ENCODE results near the gene USP36. TPM values are rescaled to one million over a fixed set of nuclear protein-coding genes. Genes with fewer than 3 reads are reported as not detected.
A peak's percentile ranks its signal among the peaks of the same experiment; 100 is the strongest.

Gene USP36
- total RNA-seq, 2 donors from 2014 or later = 57.1 to 62.5 TPM

- Histone ChIP-seq H3K36me3 (ENCODE audit: control insufficient read depth, insufficient read depth, low read length) (peaks cover 84% of the 10 kb centered on the region), H3K27me3 (ENCODE audit: control insufficient read depth, insufficient read depth, low read length, poor library complexity, severe bottlenecking) (no peaks in the 10 kb centered on the region), H3K27ac (ENCODE audit: low read depth, low read length) (no peak overlapping the region), H3K9me3 (ENCODE audit: control insufficient read depth, low read length) (no peaks in the 10 kb centered on the region), H3K9ac (ENCODE audit: extremely low read depth, low read length, poor library complexity, severe bottlenecking) (no peak overlapping the region), H3K4me3 (ENCODE audit: low read length) (no peak overlapping the region), H3K4me1 (ENCODE audit: control insufficient read depth, insufficient read depth, low read length) (no peaks in the 10 kb centered on the region)
- Mint-ChIP-seq H3K36me3 (ENCODE audit: low read depth) (peaks cover 75% of the 10 kb centered on the region), H3K27me3 (ENCODE audit: insufficient read depth) (no peaks in the 10 kb centered on the region), H3K9me3 (no peaks in the 10 kb centered on the region), H3K4me3 (no peak overlapping the region), H3K4me1 (no peaks in the 10 kb centered on the region), H3K27ac (no peak overlapping the region)
- DNase-seq = no peak
- TF ChIP-seq CTCF (conservative IDR thresholded peaks at IDR 0.05) = no peak
- WGBS, 2 experiments (ENCODE audit: insufficient coverage in 1 of 2, insufficient read length in 1 of 2) = 85 to 100% methylated on average over 1 of the region's 4 CpGs
Measured at GRCh38 chr17:78808163-78808562, 32.5 kb downstream of the USP36 start.

GRCh38 chr17:78806451-78806850, 34.2 kb downstream of the USP36 start:
- H3K36me3 ChIP-seq (ENCODE audit: control insufficient read depth, insufficient read depth, low read length) = peaks cover 80% of the 10 kb centered on the region
- 91 to 92% methylated on average over 6 to 9 of the region's 9 CpGs for WGBS, 2 experiments (ENCODE audit: insufficient coverage in 1 of 2, insufficient read length in 1 of 2)

GRCh38 chr17:78805301-78805700, 35.3 kb downstream of the USP36 start:
- Histone ChIP-seq H3K36me3 (ENCODE audit: control insufficient read depth, insufficient read depth, low read length) (peaks cover 68% of the 10 kb centered on the region), H3K27ac (ENCODE audit: low read depth, low read length) (no peak overlapping the region), H3K4me1 (ENCODE audit: control insufficient read depth, insufficient read depth, low read length) (no peaks in the 10 kb centered on the region), H3K27me3 (ENCODE audit: control insufficient read depth, insufficient read depth, low read length, poor library complexity, severe bottlenecking) (no peaks in the 10 kb centered on the region), H3K9ac (ENCODE audit: extremely low read depth, low read length, poor library complexity, severe bottlenecking) (no peak overlapping the region), H3K4me3 (ENCODE audit: low read length) (no peak overlapping the region), H3K9me3 (ENCODE audit: control insufficient read depth, low read length) (no peaks in the 10 kb centered on the region)
- H3K4me3 Mint-ChIP-seq = no peak overlapping the region
- 93 to 96% methylated on average over 10 to 14 of the region's 14 CpGs for WGBS, 2 experiments (ENCODE audit: insufficient coverage in 1 of 2, insufficient read length in 1 of 2)
- no peaks in the 10 kb centered on the region for H3K4me1 Mint-ChIP-seq
- DNase-seq = no peak
- no peaks in the 10 kb centered on the region for H3K27me3 Mint-ChIP-seq (ENCODE audit: insufficient read depth)
- peaks cover 70% of the 10 kb centered on the region for H3K36me3 Mint-ChIP-seq (ENCODE audit: low read depth)
- H3K9me3 Mint-ChIP-seq = no peaks in the 10 kb centered on the region
- peak overlapping the region; percentile 76 for H3K27ac Mint-ChIP-seq
- TF ChIP-seq CTCF (conservative IDR thresholded peaks at IDR 0.05) = no peak

More at GRCh38 chr17:78806451-78806850, 34.2 kb downstream of the USP36 start:
- H3K27ac ChIP-seq (ENCODE audit: low read depth, low read length) = no peak overlapping the region
- H3K4me1 ChIP-seq (ENCODE audit: control insufficient read depth, insufficient read depth, low read length) = no peaks in the 10 kb centered on the region
- no peak overlapping the region for H3K4me3 Mint-ChIP-seq
- H3K27ac Mint-ChIP-seq = peak overlapping the region; percentile 76
- no peak overlapping the region for H3K4me3 ChIP-seq (ENCODE audit: low read length)
- H3K27me3 Mint-ChIP-seq (ENCODE audit: insufficient read depth) = no peaks in the 10 kb centered on the region
- TF ChIP-seq CTCF (conservative IDR thresholded peaks at IDR 0.05) = no peak
- peaks cover 74% of the 10 kb centered on the region for H3K36me3 Mint-ChIP-seq (ENCODE audit: low read depth)
- no peaks in the 10 kb centered on the region for H3K9me3 Mint-ChIP-seq
- H3K27me3 ChIP-seq (ENCODE audit: control insufficient read depth, insufficient read depth, low read length, poor library complexity, severe bottlenecking) = no peaks in the 10 kb centered on the region
- H3K9me3 ChIP-seq (ENCODE audit: control insufficient read depth, low read length) = no peaks in the 10 kb centered on the region
- DNase-seq = no peak
- no peak overlapping the region for H3K9ac ChIP-seq (ENCODE audit: extremely low read depth, low read length, poor library complexity, severe bottlenecking)
- no peaks in the 10 kb centered on the region for H3K4me1 Mint-ChIP-seq
